GM21619 (cell line): ENCODE data around the gene ZNF45.
A peak's percentile ranks its signal among the peaks of the same experiment; 100 is the strongest.
"Not testable (repeated sequence)": the region's sequence is repeated elsewhere in the genome, so short reads cannot be mapped to it uniquely, and the experiment has no call there.

Source experiments
- ATAC-seq: cut with Tn5 transposase; IDR thresholded peaks from one replicate; pipeline ENCODE4 v1.9.1; 2021; ENCODE audit not compliant: unreplicated experiment

The ZNF45 gene

DNA sequence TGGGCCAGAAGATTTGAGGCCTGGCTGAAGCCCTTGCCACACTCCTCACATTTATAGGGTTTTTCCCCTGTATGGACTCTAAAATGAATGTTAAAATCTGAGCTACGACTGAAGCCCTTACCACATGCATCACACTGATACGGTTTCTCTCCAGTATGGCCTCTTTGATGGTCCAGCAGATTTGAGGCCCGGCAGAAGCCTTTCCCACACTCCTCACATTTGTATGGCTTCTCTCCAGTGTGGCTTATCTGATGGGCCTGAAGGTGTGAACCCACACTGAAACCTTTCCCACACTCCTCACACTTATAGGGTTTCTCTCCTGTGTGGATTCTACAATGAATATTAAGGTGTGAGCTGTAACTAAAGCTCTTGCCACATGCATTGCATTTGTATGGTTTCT lies 21.0 kb downstream of the ZNF45 start:
- ATAC-seq, result no peak

DNA sequence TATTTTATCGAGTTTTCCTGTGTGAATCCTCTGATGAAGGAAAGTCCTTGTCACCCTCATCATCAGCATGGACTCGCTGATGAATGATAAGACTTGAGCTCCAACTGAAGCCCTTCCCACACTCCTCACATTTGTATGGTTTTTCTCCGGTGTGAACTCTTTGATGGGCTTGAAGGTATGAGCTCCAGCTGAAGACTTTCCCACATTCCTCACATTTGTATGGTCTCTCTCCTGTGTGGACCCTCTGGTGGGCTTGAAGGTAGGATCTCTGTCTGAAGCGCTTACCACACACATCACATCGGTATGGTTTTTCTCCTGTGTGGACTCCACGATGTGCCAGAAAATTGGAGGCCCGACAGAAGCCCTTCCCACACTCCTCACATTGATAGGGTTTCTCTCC lies 21.7 kb downstream of the ZNF45 start:
- ATAC-seq, result no peak

DNA sequence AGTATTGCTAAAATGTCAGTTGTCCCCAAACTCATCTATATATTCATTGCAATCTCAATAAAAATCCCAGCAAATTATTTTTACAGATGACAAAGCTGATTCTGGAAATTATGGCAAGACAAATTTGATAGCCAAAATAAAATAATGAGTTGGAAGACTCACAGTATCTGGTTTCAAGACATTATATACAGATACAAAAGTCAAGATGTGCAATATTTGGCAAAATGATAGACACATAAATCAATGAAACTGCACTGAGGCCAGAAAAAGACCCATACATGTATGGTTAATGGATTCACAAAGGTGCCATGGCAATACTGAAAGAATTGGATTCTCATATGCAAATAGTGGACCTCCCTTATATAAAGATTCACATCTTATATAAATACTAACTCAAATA lies 24.2 kb downstream of the ZNF45 start:
- ATAC-seq, result no peak

DNA sequence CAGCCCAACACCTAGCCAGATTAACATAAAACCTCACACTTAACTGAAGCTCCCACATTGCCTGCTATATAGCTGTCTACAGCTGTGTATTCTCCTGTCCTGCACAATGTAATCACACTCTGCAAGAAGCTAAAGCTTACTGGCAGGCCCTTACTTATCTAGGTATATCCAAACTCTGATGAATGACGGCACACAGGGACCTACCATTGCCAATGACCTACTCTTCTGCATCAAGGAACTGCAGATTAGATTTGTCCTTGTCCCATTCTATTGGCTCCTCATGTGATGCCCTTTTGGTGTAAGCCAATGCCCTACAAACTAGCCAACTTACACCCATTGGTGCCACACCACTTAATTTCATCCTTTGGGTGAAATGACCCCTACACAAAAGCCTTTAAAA lies 26.4 kb downstream of the ZNF45 start:
- ATAC-seq, result no peak

DNA sequence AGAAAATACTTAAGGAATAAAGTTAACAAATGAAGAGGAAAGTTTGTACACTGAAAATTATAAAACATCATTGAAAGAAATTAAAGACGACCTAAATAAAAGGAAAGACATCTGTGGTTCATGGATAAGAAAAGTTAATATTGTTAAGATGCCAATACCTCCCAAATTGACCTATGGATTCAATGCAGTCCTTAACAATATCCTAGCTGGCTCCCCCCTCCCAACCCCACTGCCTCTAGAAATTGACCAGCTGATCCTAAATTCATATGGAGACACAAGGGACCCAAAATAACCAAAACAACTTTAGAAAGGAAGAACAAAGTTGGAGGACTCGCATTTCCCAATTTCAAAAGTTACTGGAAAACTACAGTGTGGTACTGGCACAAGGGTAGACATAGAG lies 28.3 kb downstream of the ZNF45 start:
- ATAC-seq, result no peak

DNA sequence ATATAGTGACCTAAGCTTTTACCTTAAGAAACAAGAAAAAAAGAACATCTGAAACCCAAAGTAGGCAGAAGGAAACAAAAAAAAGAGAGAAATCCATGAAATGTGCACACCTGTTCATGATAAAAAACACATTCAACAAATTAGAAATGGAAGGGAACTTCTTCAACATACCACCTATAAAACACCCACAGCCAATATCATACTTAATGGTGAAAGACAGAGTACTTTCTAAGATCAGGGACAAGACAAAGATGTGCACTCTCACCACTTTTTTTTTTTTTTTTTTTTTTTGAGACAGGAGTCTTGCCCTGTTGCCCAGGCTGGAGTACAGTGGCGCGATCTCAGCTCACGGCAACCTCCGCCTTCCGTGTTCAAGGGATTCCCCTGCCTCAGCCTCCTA lies 29.2 kb downstream of the ZNF45 start:
- ATAC-seq, result no peak

DNA sequence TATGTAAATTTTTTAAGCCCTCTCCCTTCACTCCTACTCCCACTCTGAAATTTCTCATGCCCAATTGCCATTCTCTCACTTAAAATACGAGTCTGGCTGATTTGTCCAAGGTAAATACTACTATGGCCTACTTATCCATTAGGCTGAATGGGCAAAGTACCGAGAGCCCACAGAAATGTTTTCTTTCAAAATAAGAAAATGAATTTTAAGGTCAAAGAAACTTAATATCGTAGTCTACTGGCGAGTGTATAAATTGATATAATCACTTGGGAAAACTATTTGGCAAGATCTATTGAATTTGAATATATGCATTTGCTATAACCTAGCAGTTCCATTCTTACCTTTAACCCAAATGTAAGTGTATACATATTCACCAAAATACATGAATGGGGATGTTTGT lies 32.7 kb downstream of the ZNF45 start:
- no peak for ATAC-seq

DNA sequence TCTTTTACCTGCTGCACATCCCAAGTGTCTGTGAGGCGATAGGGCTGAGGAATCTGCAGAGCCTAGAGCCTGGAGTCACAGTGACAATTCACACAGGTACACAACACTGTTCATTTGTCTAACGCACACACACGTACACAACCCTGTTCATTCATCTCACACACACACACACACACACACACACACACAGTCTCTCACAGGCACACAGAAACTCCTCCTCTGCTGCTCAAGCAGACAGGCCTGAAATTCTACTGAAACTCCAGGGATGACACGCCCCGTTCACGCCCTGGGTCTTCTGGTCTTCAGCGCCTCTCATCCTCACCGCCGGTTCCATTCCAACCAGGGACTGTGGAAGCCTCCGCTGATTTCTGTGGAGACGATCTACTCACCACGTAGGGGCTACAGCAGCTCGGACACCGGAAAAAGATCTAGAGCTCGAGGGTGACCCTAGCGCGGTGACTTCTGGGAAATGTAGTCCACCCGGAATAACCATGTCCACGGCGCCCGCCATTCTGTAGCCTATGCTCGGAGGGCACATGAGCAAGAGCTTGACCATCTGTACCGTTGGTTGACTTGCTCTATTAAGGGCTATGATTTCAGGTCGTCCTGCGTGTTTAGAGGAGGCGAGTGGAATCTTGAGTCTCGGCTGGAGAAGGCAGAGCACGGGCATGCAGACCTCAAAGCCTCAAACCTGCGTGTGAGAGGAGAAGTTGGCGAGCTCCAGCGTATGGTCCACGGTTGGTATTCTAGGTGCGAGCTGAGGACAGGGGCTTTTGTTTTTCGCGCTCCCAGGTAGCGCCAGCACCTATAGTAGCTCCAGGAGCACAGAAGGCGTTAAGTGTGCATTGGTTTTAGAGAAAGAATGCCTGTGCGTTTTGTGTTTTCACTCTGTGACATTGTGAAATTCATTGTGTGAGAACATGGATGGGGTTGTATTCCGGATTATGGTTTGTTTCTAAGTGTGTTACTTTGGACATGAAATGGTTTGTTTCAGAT lies 33.4 kb downstream of the ZNF45 start:
- peak; percentile 96 for ATAC-seq

DNA sequence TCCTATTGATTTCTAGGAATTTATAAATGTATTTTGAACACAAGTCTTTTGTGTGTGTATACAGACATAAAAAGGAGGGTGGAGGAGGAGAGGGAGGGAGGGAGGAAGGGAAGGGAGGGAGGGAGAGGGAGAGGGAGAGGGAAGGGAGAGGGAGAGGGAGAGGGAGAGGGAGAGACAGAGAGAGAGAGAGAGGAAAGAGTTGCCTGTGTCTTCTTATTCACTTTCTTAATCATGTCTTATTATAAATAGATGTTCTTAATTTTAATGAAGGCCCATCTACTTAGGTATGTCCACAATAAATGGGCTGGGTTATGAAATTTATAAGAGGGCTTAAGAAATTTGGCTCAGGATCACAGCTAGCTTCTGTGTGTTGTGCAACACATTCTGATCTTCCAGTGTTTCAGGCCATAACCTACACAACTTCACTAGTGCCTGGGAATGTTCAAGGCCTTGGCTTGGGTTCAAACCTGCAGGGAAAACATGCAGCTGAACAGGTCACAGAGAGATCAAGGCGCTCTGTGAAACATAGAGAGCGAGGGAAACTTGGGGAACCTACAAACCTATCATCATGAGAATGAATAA lies 39.3 kb downstream of the ZNF45 start:
- ATAC-seq, result no peak

DNA sequence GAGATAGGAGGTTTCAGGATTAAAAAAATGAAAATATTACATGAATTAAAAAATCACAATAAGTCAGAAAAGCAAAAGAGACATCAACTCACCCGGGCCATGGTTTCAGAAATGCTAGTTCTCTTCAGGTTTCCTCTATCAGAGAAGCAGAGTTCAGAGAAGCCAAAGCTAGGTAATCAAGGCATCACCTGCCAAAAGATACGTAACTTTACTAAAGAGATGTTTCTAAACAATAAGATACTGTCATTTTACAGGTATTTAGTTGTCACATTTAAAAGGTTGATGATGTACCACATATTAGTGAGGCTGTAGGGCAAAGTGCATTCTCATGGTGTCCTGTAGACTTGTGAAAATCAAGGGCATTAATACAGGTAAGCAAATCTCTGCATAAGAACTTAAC lies 51.2 kb downstream of the ZNF45 start, which contains the start of gene ZNF404:
Gene ZNF404 (minus strand): TSS at position 101 of the 400 bp plus-strand sequence.
- ATAC-seq, result no peak

DNA sequence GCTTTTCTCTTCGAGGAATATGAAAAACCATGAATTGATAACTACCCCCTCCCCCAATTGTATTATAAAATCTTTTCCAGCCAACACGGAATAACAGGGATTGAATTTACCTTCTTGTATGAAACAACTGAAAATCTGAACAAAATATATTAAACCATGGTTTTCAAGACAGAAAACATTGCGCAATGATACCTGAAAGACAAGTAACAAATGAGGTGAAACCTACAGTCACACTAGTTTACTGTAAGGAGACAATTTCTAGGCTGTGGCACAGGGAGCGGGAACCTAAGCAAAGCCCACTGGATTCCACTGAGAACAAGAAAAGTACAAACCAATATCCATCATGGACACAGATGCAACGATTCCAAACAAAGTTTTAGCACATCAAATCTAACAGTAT lies 54.6 kb downstream of the ZNF45 start:
- ATAC-seq, result no peak

DNA sequence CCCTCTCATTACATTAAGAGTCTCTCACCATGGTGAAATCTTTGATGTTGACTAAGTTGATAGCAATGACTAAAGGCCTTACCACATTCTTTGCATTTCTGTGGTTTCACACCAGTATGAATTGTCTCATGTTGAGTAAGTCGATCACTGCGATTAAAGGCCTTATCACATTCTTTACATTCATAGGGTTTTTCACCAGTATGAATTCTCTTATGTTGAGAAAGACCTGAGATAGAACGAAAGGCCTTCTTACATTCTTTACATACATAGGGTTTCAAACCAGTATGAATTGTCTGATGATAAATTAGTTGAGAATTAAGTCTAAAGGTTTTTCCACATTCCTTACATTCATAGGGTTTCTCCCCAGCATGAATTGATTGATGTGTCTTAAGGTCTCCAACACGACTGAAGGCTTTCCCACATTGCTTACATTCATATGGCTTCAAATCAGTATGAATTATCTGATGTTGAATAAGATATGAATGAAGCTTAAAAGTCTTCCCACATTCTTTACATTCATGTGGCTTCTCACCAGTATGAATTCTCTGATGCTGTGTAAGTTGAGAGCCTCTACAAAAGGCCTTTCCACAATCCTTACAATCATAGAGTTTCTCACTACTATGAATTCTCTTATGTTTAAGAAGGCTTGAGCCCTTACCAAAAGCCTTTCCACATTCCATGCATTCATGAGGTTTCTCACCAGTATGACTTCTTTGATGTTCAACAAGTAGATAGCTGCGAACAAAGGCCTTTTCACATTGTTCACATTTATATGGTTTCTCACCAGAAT lies 62.3 kb downstream of the ZNF45 start:
- no peak for ATAC-seq

DNA sequence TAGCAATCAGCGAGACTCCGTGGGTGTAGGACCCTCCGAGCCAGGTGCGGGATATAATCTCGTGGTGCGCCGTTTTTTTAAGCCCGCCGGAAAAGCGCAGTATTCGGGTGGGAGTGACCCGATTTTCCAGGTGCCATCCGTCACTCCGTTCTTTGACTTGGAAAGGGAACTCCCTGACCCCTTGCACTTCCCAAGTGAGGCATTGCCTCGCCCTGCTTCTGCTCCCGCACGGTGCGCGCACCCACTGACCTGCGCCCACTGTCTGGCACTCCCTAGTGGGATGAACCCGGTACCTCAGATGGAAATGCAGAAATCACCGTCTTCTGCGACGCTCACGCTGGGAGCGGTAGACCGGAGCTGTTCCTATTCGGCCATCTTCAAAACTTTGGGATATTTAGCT lies 68.2 kb downstream of the ZNF45 start:
- not testable (repeated sequence) for ATAC-seq
